Erythroblast (primary cell): ENCODE data around the gene TLK2.
"Not testable (repeated sequence)": the region's sequence is repeated elsewhere in the genome, so short reads cannot be mapped to it uniquely, and the experiment has no call there.

Experiments
- DNase-seq, 2 experiments: peaks; one replicate each; lab custom pipeline; 2025; lab: John Stamatoyannopoulos, UW
- GATA1 ChIP-seq: IDR thresholded peaks from 2 replicates; pipeline ENCODE4 v1.6.1; 2011; ENCODE audit warnings: low read depth, mild to moderate bottlenecking, control low read depth, low read length, moderate library complexity
- POLR2A ChIP-seq: IDR thresholded peaks from 2 replicates; pipeline ENCODE4 v1.6.1; 2011; ENCODE audit warnings: mild to moderate bottlenecking, low read length

Gene TLK2

DNA sequence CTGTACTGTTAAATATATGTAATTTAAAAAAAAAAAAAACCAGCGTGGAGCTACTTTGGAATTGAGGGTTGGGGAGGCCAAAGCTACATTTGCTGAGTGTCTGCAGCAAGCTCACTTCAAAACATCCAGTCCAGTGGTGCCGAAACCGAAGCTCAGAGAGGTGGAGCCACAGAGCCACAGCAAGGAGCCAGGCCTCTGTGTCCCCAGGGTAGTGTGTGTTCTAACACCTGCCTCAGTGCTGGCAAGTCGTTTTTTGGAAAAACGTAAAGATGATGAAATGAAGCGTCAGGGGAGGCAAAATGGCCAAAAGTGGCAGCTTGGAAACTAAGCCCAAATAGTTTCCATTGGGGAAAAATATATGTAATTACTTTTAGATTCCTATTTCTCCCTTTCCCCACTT, 112.7 kb downstream of the TLK2 start:
- DNase-seq, result no peak
- TF ChIP-seq GATA1 (no peak), POLR2A (no peak)

DNA sequence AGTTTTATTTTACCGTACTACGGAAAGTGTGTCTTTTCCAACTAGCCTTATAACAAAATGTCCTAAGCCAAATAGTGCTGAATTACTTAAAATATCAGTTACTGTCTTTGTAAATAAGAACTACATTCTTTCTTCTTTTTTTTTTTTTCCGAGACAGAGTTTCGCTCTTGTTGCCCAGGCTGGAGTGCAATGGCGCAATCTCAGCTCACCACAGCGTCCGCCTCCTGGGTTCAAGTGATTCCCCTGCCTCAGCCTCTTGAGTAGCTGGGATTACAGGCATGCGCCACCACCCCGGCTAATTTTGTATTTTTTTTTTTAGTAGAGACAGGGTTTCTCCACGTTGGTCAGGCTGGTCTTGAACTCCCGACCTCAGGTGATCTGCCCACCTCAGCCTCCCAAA, 113.2 kb downstream of the TLK2 start:
- DNase-seq, result not testable (repeated sequence)

DNA sequence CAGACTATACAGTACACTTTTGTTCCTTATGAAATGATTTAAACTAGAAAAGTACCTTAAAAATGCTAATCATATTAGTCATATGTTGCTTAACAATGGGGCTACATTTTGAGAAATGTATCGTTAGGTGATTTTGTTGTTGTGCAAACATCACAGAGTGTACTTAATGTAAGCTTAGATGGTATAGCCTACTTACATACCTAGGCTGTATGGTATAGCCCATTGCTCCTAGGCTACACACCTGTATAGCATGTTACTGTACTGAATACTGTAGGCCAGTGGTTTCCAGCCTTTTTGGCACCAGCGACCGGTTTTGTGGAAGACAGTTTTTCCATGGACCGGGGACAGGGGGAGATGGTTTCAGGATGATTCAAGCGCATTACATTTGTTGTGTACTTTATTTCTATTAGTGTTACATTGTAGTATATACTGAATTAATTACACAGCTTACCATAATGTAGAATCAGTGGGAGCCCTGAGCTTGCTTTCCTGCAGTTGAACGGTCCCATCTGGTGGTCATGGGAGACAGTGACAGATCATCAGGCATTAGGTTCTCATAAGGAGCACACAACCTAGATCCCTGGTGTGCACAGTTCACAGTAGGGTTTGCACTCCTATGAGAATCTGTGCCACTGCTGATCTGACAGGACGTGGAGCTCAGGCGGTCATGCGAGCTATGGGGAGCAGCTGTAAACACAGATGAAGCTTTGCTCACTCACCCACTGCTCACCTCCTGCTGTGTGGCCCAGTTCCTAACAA, 113.9 kb downstream of the TLK2 start:
- TF ChIP-seq GATA1 (no peak), POLR2A (no peak)

DNA sequence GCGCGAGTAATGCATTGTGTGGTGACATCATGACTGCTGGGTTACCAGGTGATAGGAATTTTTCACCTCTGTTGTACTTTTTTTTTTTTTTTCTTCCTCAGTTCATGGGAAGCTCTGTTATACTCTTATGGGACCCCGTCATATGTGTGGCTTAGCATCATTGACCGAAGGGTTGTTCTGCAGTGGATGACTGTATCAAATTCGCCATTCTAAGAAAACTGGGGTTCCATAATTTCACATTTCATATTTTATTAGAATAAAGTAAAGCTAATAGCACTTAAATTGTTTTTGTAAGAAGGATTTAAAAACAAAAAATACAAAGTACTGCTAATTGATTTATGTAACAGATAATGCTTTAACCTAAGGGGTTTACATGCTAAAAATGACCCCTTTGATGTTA, 116.9 kb downstream of the TLK2 start:
- no peak for TF ChIP-seq POLR2A
- no peak for TF ChIP-seq GATA1
- no peak for DNase-seq

More for the DNA sequence above, 113.9 kb downstream of the TLK2 start:
- DNase-seq, result no peak

DNA sequence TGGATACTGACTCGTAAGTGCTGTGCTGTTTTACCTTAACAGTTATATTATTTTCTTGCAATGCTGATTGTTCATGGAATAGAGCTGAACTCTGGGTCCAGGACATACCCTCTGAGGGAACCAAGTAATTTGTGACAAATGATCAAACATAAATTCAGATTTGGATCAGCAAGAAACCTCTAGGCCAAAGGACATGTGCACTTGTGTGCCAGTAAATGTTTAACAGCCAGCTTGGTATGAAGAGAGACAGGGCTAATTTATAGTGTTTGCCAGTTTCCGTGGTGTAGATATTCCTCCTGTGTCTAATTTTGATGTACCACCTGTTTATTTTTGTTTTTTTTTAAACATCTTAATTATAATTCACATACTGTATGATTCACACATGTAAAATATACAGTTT, 118.0 kb downstream of the TLK2 start:
- TF ChIP-seq GATA1, result no peak
- TF ChIP-seq POLR2A, result no peak
- no peak for DNase-seq

DNA sequence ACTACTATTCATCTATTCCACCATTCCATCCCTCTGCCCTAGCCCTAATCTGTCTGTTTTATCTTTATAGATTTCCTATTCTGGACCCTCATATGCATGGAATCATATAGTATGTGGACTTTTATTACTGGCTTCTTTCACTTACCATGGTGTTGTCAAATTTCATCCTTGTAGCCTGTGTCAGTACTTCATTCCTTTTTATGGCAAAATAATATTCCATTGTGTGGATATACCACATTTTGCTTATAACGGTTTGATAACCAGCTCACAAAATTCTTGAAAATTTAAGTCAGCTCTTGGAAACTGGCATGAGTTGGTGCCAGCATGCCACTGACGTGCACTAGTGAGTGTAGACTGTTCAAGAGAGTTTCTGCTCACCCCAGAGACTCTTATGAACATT, 118.5 kb downstream of the TLK2 start:
- DNase-seq, result no peak
- TF ChIP-seq GATA1 (no peak), POLR2A (no peak)

DNA sequence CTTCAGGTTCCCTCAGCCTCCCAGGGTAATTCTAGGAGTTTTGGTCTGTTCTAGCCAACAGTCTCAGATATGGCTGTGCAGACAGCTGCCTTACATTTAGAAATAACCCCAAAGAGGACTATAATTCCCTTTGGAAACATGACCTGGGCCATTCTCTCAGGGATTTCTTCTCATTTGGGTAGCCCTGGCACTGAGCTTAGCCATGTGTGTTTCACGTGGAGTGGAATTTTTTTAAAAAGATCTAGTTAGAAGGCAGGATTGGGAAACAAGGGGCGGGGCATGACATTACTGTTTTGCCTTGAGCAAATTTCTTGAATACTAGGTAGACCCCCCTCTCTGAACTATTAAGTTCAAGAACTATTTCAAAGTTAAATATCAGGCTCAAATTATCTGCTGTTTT, 119.3 kb downstream of the TLK2 start:
- DNase-seq, result no peak
- TF ChIP-seq GATA1 (no peak), POLR2A (no peak)

DNA sequence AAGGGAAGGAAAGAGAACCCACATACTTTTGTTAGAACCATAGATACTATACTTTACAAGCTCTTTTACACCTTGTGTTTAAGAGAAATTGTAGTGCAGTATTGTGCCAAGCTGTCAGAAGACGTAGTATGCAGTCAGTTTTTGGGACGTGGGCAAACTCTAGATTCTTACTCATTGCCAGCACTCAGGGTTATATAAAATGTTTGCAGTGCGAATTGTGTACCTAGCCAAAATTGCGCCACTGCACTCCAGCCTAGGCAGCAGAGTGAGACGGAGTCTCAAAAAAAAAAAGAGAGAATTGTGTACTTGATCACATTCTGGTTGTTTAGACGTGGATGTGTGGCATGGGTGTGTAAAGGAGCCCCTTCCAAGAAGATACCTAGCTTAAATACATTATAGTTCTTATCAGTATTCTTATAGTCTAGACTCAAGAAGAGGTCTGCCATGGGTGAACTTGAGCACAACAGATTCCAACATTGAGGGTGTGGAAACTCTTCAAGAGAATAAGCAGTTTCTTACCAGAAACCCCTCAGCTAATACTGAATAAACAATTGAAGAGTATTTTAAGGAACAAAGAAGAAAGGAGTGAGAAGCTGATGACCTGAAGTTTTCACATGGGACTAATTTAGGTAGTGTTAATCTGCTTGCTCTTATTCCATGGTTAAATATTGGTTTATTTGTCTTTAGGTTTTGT, 121.5 kb downstream of the TLK2 start:
- DNase-seq, result no peak
- no peak for TF ChIP-seq POLR2A
- no peak for TF ChIP-seq GATA1

DNA sequence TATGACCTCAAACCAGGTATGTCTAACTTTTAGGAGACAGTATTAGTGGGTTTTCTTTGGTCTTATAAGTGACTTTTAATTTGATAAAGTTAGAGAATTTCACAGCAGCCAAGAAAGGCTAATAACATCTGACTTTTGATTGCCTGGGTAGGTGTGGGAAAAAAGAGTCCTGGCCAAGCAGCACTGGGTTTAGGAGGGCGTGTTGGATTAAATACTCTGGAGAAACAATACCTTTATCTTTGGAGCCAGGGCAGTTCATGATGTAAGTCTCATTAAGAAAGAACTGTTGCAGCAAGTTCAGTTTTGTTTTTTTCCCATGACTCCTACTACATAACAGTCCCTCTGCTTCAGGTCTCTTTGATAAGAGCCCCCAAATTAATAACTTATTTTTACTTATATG, 122.2 kb downstream of the TLK2 start:
- no peak for DNase-seq
- TF ChIP-seq GATA1, result no peak
- no peak for TF ChIP-seq POLR2A

DNA sequence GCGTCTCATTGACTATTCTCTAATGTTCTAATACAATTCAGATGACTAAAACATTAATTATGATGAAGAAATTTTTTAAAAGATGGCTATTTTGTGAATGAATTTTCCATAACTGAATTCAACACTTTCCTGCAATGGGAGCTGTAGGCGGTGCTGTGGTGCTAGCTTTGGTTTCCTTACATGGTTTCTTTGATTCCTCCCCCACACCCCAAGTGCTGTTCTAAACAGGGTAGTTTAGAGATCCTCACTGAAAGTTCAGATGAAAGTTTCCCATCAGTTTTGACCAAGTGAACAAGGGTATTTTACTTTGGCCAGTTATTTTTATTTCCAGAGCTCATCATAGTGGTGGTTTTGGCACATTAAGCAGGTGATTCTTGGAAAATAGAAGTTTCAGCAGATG, 122.8 kb downstream of the TLK2 start:
- DNase-seq, result no peak
- TF ChIP-seq GATA1 (no peak), POLR2A (no peak)

DNA sequence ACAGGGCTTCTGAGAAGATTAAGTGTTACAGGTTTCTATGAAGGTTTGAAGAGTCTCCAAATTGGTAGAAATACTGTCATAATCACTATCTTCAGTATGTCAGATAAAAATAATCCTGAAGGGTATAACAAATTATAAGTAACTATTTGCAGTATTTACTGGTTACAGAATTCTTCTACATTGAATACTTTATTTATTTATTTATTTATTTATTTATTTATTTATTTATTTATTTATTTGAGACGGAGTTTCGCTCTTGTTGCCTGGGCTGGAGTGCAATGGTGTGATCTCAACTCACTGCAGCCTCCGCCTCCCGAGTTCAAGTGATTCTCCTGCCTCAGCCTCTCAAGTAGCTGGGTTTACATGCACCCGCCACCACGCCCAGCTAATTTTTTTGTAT, 125.2 kb downstream of the TLK2 start:
- DNase-seq, result not testable (repeated sequence)

DNA sequence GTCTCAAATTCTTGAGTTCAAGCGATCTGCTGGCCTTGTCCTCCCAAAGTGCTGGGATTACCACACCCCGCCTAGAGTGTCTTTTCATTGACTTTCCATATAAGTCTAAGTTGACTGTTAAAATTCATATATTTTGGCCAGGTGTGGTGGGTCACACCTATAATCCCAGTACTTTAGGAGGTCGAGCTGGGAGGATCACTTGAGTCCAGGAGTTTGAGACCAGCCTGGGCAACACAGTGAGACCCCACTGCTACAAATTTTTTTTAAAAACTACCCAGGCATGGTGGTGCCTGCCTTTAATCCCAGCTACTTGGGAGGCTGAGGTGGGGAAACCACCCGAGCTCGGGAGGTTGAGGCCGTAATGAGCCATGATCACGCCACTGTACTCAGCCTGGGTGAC, 127.0 kb downstream of the TLK2 start:
- TF ChIP-seq POLR2A, result no peak
- TF ChIP-seq GATA1, result no peak
- DNase-seq, result no peak

DNA sequence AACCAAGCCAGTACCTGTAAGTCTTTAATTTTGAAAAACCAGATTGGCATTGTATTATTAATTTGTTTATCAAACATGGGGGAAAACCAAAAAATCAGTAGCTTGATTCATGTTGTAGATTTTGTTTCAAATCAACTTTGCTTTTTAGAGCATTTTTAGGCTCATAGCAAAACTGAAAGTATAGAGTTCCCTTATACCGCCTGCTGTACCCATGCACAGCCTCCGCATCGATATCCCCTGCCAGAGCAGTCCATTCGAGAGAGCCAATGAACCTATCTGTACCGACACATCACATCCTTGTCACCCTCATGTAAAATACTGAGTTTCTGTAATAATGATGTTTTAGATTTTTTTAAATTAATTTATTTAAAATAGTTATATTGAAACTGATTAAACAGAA, 132.7 kb downstream of the TLK2 start:
- TF ChIP-seq POLR2A (no peak), GATA1 (no peak)
- DNase-seq, result no peak

DNA sequence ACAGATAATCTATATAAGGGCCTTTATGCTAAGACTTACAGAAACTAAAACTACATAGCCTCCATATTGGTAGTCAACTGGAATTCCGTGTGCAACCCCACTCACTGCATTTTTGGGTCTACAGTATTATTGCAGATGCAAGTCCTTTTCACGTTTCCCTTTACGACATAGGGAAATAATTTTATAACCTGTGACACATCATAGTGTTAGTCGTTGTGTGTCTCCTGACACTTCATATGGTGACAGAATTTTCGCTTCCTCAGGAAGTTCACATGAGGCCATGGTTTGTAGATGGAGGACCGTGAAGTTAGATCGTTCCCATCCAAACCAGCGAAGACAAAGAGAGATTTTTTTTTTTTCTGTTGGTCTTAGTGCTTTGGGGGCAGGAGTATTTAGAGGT, 133.1 kb downstream of the TLK2 start:
- DNase-seq, result no peak

DNA sequence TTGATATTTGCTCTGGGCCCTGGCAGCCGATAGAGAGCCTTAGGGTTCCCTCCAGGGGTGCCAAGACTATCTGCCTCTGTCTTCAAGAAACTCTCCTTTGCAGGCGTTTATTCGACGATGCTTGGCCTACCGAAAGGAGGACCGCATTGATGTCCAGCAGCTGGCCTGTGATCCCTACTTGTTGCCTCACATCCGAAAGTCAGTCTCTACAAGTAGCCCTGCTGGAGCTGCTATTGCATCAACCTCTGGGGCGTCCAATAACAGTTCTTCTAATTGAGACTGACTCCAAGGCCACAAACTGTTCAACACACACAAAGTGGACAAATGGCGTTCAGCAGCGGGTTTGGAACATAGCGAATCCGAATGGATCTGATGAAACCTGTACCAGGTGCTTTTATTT, 133.7 kb downstream of the TLK2 start:
- not testable (repeated sequence) for DNase-seq

More for the DNA sequence above, 133.1 kb downstream of the TLK2 start:
- TF ChIP-seq POLR2A (no peak), GATA1 (no peak)

DNA sequence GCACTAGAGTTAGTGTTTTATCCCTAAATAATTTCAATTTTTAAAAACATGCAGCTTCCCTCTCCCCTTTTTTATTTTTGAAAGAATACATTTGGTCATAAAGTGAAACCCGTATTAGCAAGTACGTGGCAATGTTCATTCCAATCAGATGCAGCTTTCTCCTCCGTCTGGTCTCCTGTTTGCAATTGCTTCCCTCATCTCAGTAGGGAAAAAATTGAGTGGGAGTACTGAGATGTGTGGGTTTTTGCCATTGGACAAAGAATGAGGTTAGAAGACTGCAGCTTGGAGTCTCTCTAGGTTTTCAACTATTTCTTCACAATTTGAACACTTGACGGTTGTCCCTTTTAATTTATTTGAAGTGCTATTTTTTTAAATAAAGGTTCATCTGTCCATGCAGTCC, 134.5 kb downstream of the TLK2 start:
- DNase-seq, result not testable (repeated sequence)

DNA sequence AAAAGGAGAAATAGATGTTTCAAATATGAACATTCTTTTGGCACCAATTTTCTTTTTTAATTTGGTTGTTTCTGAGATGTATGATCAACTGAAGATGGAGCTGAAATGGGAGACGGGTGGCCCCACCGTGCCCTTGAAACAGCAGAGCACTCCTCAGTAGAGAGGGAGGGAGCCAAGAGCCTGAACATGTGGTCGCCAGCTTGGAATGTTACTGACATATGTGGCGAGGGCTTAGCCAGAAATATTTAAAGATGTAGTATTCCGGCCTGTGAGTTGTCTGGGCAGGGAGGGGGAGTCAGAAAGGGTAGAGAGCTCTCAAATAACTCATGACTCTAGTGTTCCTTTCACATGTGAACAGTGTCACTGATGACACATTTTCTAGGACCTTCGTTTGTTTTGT, 135.5 kb downstream of the TLK2 start:
- TF ChIP-seq POLR2A (no peak), GATA1 (no peak)
- DNase-seq, result no peak
